Neural progenitor cell (in vitro differentiated cells): ENCODE data around the gene CANT1. TPM values are rescaled to one million over a fixed set of nuclear protein-coding genes. Genes with fewer than 3 reads are reported as not detected.

Experiments
- DNase-seq: peaks from one replicate; pipeline ENCODE4 v3.0.0-alpha.2; 2016; ENCODE audit warnings: low spot score
- H2AFZ ChIP-seq: fragments of 200-600 bp; sonication (generic); replicated peaks from 2 replicates; pipeline ENCODE4 v1.6.1; 2016; ENCODE audit warnings: antibody characterized with exemption
- H3F3A ChIP-seq: fragments of 200-600 bp; sonication (generic); 2 replicates; pipeline ENCODE4 v1.6.1; 2016; ENCODE audit warnings: antibody characterized with exemption, low read depth
- H3K27ac ChIP-seq: fragments of 200-600 bp; sonication (generic); 2 replicates; pipeline ENCODE4 v1.5.1; 2016; ENCODE audit warnings: mild to moderate bottlenecking
- H3K27me3 ChIP-seq: fragments of 200-600 bp; sonication (generic); 2 replicates; pipeline ENCODE4 v1.6.1; 2016; ENCODE audit warnings: mild to moderate bottlenecking, moderate library complexity
- H3K36me3 ChIP-seq: fragments of 200-600 bp; sonication (generic); 2 replicates; pipeline ENCODE4 v1.5.1; 2016
- H3K4me1 ChIP-seq: fragments of 200-600 bp; sonication (generic); 2 replicates; pipeline ENCODE4 v1.6.1; 2016; ENCODE audit warnings: mixed run types
- H3K4me2 ChIP-seq: fragments of 200-600 bp; sonication (generic); 2 replicates; pipeline ENCODE4 v1.6.1; 2016
- H3K4me3 ChIP-seq: fragments of 200-600 bp; sonication (generic); 2 replicates; pipeline ENCODE4 v1.5.1; 2016
- H3K79me2 ChIP-seq: fragments of 200-600 bp; sonication (generic); 2 replicates; pipeline ENCODE4 v1.6.1; 2016; ENCODE audit warnings: low read depth
- H3K9ac ChIP-seq: fragments of 200-600 bp; sonication (generic); 2 replicates; pipeline ENCODE4 v1.6.1; 2016
- H3K9me3 ChIP-seq: fragments of 200-600 bp; sonication (generic); 2 replicates; pipeline ENCODE4 v1.5.1; 2016; ENCODE audit warnings: low read depth
- H4K20me1 ChIP-seq: fragments of 200-600 bp; sonication (generic); 2 replicates; pipeline ENCODE4 v1.6.1; 2016; ENCODE audit warnings: low read depth
- H3K27ac Mint-ChIP-seq: 3 replicates; pipeline ENCODE4 v1.8.0; 2021; ENCODE audit warnings: mixed read lengths
- H3K27me3 Mint-ChIP-seq: 2 replicates; pipeline ENCODE4 v1.8.0; 2022; ENCODE audit warnings: low read depth, mild to moderate bottlenecking, inconsistent platforms, moderate library complexity, mixed read lengths; ENCODE audit not compliant: insufficient read depth
- H3K36me3 Mint-ChIP-seq: 3 replicates; pipeline ENCODE4 v1.8.0; 2021; ENCODE audit warnings: mixed read lengths
- H3K4me1 Mint-ChIP-seq: 3 replicates; pipeline ENCODE4 v1.8.0; 2021; ENCODE audit warnings: mixed read lengths
- H3K4me3 Mint-ChIP-seq: 3 replicates; pipeline ENCODE4 v1.8.0; 2021; ENCODE audit warnings: mild to moderate bottlenecking, moderate library complexity, mixed read lengths
- H3K9me3 Mint-ChIP-seq: 3 replicates; pipeline ENCODE4 v1.8.0; 2020; ENCODE audit warnings: mixed read lengths
- CTCF ChIP-seq: fragments of 200-600 bp; sonication (generic); IDR thresholded peaks from 2 replicates; pipeline ENCODE4 v1.5.1; 2017; ENCODE audit warnings: antibody characterized with exemption, mild to moderate bottlenecking
- EZH2 ChIP-seq: fragments of 200-600 bp; sonication (generic); IDR thresholded peaks from 2 replicates; pipeline ENCODE4 v1.6.1; 2017; ENCODE audit warnings: antibody characterized with exemption, mild to moderate bottlenecking, moderate library complexity
- EZH2phosphoT487 ChIP-seq: fragments of 200-600 bp; sonication (generic); IDR thresholded peaks from 2 replicates; pipeline ENCODE4 v1.6.1; 2017; ENCODE audit warnings: antibody characterized with exemption
- total RNA-seq: library from RNA; depleted of rRNA; stranded (reverse); fragments of >200 nt; gene quantifications from 2 replicates; pipeline ENCODE4 v1.2.3, GENCODE V29; 2015; ENCODE audit warnings: low replicate concordance

The CANT1 gene
- total RNA-seq, 1 donor from 2014 or later, result 24.3 TPM

DNA sequence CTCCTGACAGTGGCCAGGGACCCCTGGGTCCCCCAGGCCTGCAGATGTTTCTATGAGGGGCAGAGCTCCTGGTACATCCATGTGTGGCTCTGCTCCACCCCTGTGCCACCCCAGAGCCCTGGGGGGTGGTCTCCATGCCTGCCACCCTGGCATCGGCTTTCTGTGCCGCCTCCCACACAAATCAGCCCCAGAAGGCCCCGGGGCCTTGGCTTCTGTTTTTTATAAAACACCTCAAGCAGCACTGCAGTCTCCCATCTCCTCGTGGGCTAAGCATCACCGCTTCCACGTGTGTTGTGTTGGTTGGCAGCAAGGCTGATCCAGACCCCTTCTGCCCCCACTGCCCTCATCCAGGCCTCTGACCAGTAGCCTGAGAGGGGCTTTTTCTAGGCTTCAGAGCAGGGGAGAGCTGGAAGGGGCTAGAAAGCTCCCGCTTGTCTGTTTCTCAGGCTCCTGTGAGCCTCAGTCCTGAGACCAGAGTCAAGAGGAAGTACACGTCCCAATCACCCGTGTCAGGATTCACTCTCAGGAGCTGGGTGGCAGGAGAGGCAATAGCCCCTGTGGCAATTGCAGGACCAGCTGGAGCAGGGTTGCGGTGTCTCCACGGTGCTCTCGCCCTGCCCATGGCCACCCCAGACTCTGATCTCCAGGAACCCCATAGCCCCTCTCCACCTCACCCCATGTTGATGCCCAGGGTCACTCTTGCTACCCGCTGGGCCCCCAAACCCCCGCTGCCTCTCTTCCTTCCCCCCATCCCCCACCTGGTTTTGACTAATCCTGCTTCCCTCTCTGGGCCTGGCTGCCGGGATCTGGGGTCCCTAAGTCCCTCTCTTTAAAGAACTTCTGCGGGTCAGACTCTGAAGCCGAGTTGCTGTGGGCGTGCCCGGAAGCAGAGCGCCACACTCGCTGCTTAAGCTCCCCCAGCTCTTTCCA lies 39.5 kb upstream of the CANT1 start:
- peak overlapping the region; percentile 71 for H3K4me2 ChIP-seq
- H3K9me3 ChIP-seq, result peaks cover 6% of the 10 kb centered on the region
- no peaks in the 10 kb centered on the region for H3K36me3 ChIP-seq
- Mint-ChIP-seq H3K36me3 (no peaks in the 10 kb centered on the region), H3K9me3 (peaks cover 3% of the 10 kb centered on the region), H3K27ac (no peak overlapping the region), H3K27me3 (peaks cover 14% of the 10 kb centered on the region), H3K4me1 (peaks cover 13% of the 10 kb centered on the region), H3K4me3 (no peak overlapping the region)
- H3F3A ChIP-seq, result peaks cover 13% of the 10 kb centered on the region
- no peak overlapping the region for H3K4me3 ChIP-seq
- no peak for TF ChIP-seq EZH2phosphoT487
- no peak for TF ChIP-seq CTCF
- TF ChIP-seq EZH2, result no peak
- H3K27me3 ChIP-seq, result peaks cover 35% of the 10 kb centered on the region
- peaks cover 10% of the 10 kb centered on the region for H4K20me1 ChIP-seq
- no peak for DNase-seq
- H3K79me2 ChIP-seq, result no peaks in the 10 kb centered on the region
- H3K27ac ChIP-seq, result no peak overlapping the region
- H3K9ac ChIP-seq, result no peak overlapping the region
- peaks cover 18% of the 10 kb centered on the region for H3K4me1 ChIP-seq
- no peak overlapping the region for H2AFZ ChIP-seq

DNA sequence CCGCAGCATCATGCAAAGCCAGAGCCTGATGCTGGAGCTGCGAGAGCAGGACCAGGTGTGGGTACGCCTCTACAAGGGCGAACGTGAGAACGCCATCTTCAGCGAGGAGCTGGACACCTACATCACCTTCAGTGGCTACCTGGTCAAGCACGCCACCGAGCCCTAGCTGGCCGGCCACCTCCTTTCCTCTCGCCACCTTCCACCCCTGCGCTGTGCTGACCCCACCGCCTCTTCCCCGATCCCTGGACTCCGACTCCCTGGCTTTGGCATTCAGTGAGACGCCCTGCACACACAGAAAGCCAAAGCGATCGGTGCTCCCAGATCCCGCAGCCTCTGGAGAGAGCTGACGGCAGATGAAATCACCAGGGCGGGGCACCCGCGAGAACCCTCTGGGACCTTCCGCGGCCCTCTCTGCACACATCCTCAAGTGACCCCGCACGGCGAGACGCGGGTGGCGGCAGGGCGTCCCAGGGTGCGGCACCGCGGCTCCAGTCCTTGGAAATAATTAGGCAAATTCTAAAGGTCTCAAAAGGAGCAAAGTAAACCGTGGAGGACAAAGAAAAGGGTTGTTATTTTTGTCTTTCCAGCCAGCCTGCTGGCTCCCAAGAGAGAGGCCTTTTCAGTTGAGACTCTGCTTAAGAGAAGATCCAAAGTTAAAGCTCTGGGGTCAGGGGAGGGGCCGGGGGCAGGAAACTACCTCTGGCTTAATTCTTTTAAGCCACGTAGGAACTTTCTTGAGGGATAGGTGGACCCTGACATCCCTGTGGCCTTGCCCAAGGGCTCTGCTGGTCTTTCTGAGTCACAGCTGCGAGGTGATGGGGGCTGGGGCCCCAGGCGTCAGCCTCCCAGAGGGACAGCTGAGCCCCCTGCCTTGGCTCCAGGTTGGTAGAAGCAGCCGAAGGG lies 38.6 kb upstream of the CANT1 start:
- H3K36me3 ChIP-seq, result no peaks in the 10 kb centered on the region
- DNase-seq, result peak; percentile 54
- peaks cover 20% of the 10 kb centered on the region for H3K27me3 Mint-ChIP-seq
- no peak overlapping the region for H2AFZ ChIP-seq
- no peak overlapping the region for H3K4me3 Mint-ChIP-seq
- H3K27ac Mint-ChIP-seq, result no peak overlapping the region
- H3K79me2 ChIP-seq, result no peaks in the 10 kb centered on the region
- TF ChIP-seq CTCF, result no peak
- no peak for TF ChIP-seq EZH2
- TF ChIP-seq EZH2phosphoT487, result no peak
- H3K9ac ChIP-seq, result no peak overlapping the region
- H3K4me1 ChIP-seq, result peaks cover 18% of the 10 kb centered on the region
- H3F3A ChIP-seq, result peaks cover 17% of the 10 kb centered on the region
- no peak overlapping the region for H3K4me3 ChIP-seq
- H3K4me2 ChIP-seq, result peak overlapping the region; percentile 71
- peaks cover 10% of the 10 kb centered on the region for H4K20me1 ChIP-seq
- H3K9me3 Mint-ChIP-seq, result peaks cover 4% of the 10 kb centered on the region
- no peak overlapping the region for H3K27ac ChIP-seq
- H3K9me3 ChIP-seq, result peaks cover 6% of the 10 kb centered on the region
- H3K36me3 Mint-ChIP-seq, result no peaks in the 10 kb centered on the region
- peaks cover 36% of the 10 kb centered on the region for H3K27me3 ChIP-seq
- H3K4me1 Mint-ChIP-seq, result peaks cover 14% of the 10 kb centered on the region

- H3F3A ChIP-seq, result peaks cover 25% of the 10 kb centered on the region
- H3K36me3 Mint-ChIP-seq, result no peaks in the 10 kb centered on the region
- H2AFZ ChIP-seq, result no peak overlapping the region
- peaks cover 15% of the 10 kb centered on the region for H3K4me1 Mint-ChIP-seq
- H4K20me1 ChIP-seq, result peaks cover 10% of the 10 kb centered on the region
- TF ChIP-seq EZH2phosphoT487, result no peak
- no peak for TF ChIP-seq CTCF
- no peak for TF ChIP-seq EZH2
- H3K9me3 Mint-ChIP-seq, result peaks cover 5% of the 10 kb centered on the region
- DNase-seq, result no peak
- no peak overlapping the region for H3K4me3 Mint-ChIP-seq
- H3K4me3 ChIP-seq, result no peak overlapping the region
- H3K27ac Mint-ChIP-seq, result no peak overlapping the region
- no peak overlapping the region for H3K4me2 ChIP-seq
- peaks cover 36% of the 10 kb centered on the region for H3K27me3 ChIP-seq
- peaks cover 6% of the 10 kb centered on the region for H3K9me3 ChIP-seq
- H3K4me1 ChIP-seq, result peaks cover 18% of the 10 kb centered on the region
- no peaks in the 10 kb centered on the region for H3K79me2 ChIP-seq
- peaks cover 22% of the 10 kb centered on the region for H3K27me3 Mint-ChIP-seq
- H3K27ac ChIP-seq, result no peak overlapping the region
- H3K9ac ChIP-seq, result no peak overlapping the region
- H3K36me3 ChIP-seq, result no peaks in the 10 kb centered on the region
These were observed 37.8 kb upstream of the CANT1 start for GRCh38 chr17:79047291-79047920.
